Muscle layer of colon (tissue), 2 donors: ENCODE results near the gene HMCN1.
"Not testable (repeated sequence)": the region's sequence is repeated elsewhere in the genome, so short reads cannot be mapped to it uniquely, and the experiment has no call there.

Source experiments
- H3K27ac ChIP-seq: one replicate; pipeline ENCODE4 v1.7.0; 2013; ENCODE audit warnings: low read depth, mild to moderate bottlenecking, low read length, moderate library complexity
- H3K27me3 ChIP-seq, 2 donors: one replicate each; pipeline ENCODE4 v1.7.0; 2013; ENCODE audit warnings: low read length in 2 of 2, mild to moderate bottlenecking in 2 of 2; ENCODE audit not compliant: insufficient read depth in 2 of 2, control insufficient read depth in 1 of 2
- H3K36me3 ChIP-seq: one replicate; pipeline ENCODE4 v1.7.0; 2013; ENCODE audit warnings: mild to moderate bottlenecking, low read length; ENCODE audit not compliant: insufficient read depth
- H3K4me1 ChIP-seq: one replicate; pipeline ENCODE4 v1.7.0; 2013; ENCODE audit warnings: mild to moderate bottlenecking, low read length; ENCODE audit not compliant: insufficient read depth
- H3K4me3 ChIP-seq, 2 donors: one replicate each; pipeline ENCODE4 v1.7.0; 2013; ENCODE audit warnings: low read length in 2 of 2, low read depth in 1 of 2, mild to moderate bottlenecking in 1 of 2, moderate library complexity in 1 of 2
- H3K9ac ChIP-seq: one replicate; pipeline ENCODE4 v1.7.0; 2013; ENCODE audit warnings: low read length
- H3K9me3 ChIP-seq: one replicate; pipeline ENCODE4 v1.7.0; 2013; ENCODE audit warnings: mild to moderate bottlenecking, low read length
- donor health status: abdominal sarcoma.
- donor health status: Adenocarcinoma of cecum.

The HMCN1 gene

GRCh38 chr1:185745165-185745564, 11.0 kb downstream of the HMCN1 start:
- Histone ChIP-seq H3K27ac (no peak overlapping the region), H3K36me3 (no peaks in the 10 kb centered on the region), H3K9ac (no peak overlapping the region), H3K4me1 (no peaks in the 10 kb centered on the region), H3K9me3 (no peaks in the 10 kb centered on the region), H3K4me3 (no peak overlapping the region), H3K27me3 (no peaks in the 10 kb centered on the region)

- H3K36me3 ChIP-seq: no peaks in the 10 kb centered on the region
- no peaks in the 10 kb centered on the region for H3K4me1 ChIP-seq
- H3K9me3 ChIP-seq: no peaks in the 10 kb centered on the region
- H3K27me3 ChIP-seq: no peaks in the 10 kb centered on the region
- no peak overlapping the region for H3K27ac ChIP-seq
- H3K4me3 ChIP-seq: no peak overlapping the region
- H3K9ac ChIP-seq: no peak overlapping the region
These were observed 24.9 kb downstream of the HMCN1 start for GRCh38 chr1:185759061-185759460.

GRCh38 chr1:185761841-185762240, 27.6 kb downstream of the HMCN1 start:
- Histone ChIP-seq H3K27me3 (no peaks in the 10 kb centered on the region), H3K36me3 (no peaks in the 10 kb centered on the region), H3K9me3 (no peaks in the 10 kb centered on the region), H3K4me3 (no peak overlapping the region), H3K4me1 (no peaks in the 10 kb centered on the region), H3K27ac (no peak overlapping the region), H3K9ac (no peak overlapping the region)

- H3K36me3 ChIP-seq: no peaks in the 10 kb centered on the region
These were observed 33.4 kb downstream of the HMCN1 start for GRCh38 chr1:185767508-185768120.

GRCh38 chr1:185768371-185768770, 34.2 kb downstream of the HMCN1 start:
- H3K36me3 ChIP-seq: no peaks in the 10 kb centered on the region
- H3K27ac ChIP-seq: no peak overlapping the region
- H3K27me3 ChIP-seq: no peaks in the 10 kb centered on the region
- H3K9me3 ChIP-seq: no peaks in the 10 kb centered on the region
- no peak overlapping the region for H3K4me3 ChIP-seq
- no peak overlapping the region for H3K9ac ChIP-seq
- no peaks in the 10 kb centered on the region for H3K4me1 ChIP-seq

More at GRCh38 chr1:185767508-185768120, 33.4 kb downstream of the HMCN1 start:
- Histone ChIP-seq H3K27ac (no peak overlapping the region), H3K27me3 (no peaks in the 10 kb centered on the region), H3K9me3 (no peaks in the 10 kb centered on the region), H3K4me1 (no peaks in the 10 kb centered on the region), H3K9ac (no peak overlapping the region), H3K4me3 (no peak overlapping the region)

GRCh38 chr1:185769136-185769535, 34.9 kb downstream of the HMCN1 start:
- Histone ChIP-seq H3K27me3 (no peaks in the 10 kb centered on the region), H3K9me3 (no peaks in the 10 kb centered on the region), H3K9ac (no peak overlapping the region), H3K4me3 (no peak overlapping the region), H3K4me1 (no peaks in the 10 kb centered on the region), H3K36me3 (no peaks in the 10 kb centered on the region), H3K27ac (no peak overlapping the region)

- no peaks in the 10 kb centered on the region for H3K36me3 ChIP-seq
- no peak overlapping the region for H3K4me3 ChIP-seq
- no peak overlapping the region for H3K27ac ChIP-seq
- no peak overlapping the region for H3K9ac ChIP-seq
- no peaks in the 10 kb centered on the region for H3K9me3 ChIP-seq
- no peaks in the 10 kb centered on the region for H3K27me3 ChIP-seq
- H3K4me1 ChIP-seq: no peaks in the 10 kb centered on the region
These were observed 40.2 kb downstream of the HMCN1 start for GRCh38 chr1:185774394-185774793.

- Histone ChIP-seq H3K36me3 (no peaks in the 10 kb centered on the region), H3K4me3 (no peak overlapping the region), H3K9ac (no peak overlapping the region), H3K9me3 (no peaks in the 10 kb centered on the region), H3K27me3 (no peaks in the 10 kb centered on the region), H3K27ac (no peak overlapping the region), H3K4me1 (no peaks in the 10 kb centered on the region)
These were observed 41.3 kb downstream of the HMCN1 start for GRCh38 chr1:185775501-185775900.

GRCh38 chr1:185776522-185776921, 42.3 kb downstream of the HMCN1 start:
- Histone ChIP-seq H3K4me1 (no peaks in the 10 kb centered on the region), H3K36me3 (no peaks in the 10 kb centered on the region), H3K4me3 (no peak overlapping the region), H3K9me3 (no peaks in the 10 kb centered on the region), H3K27me3 (no peaks in the 10 kb centered on the region), H3K9ac (no peak overlapping the region), H3K27ac (no peak overlapping the region)

- H3K4me3 ChIP-seq, H3K4me1 ChIP-seq, H3K9ac ChIP-seq, H3K9me3 ChIP-seq, H3K36me3 ChIP-seq, H3K27me3 ChIP-seq, H3K27ac ChIP-seq: not testable (repeated sequence)
These were observed 49.7 kb downstream of the HMCN1 start for GRCh38 chr1:185783860-185784259.

GRCh38 chr1:185785586-185785985, 51.4 kb downstream of the HMCN1 start:
- H3K4me1 ChIP-seq: no peaks in the 10 kb centered on the region
- no peak overlapping the region for H3K27ac ChIP-seq
- H3K9me3 ChIP-seq: no peaks in the 10 kb centered on the region
- H3K36me3 ChIP-seq: no peaks in the 10 kb centered on the region
- no peak overlapping the region for H3K4me3 ChIP-seq
- H3K27me3 ChIP-seq: no peaks in the 10 kb centered on the region
- no peak overlapping the region for H3K9ac ChIP-seq

- no peak overlapping the region for H3K4me3 ChIP-seq
- no peaks in the 10 kb centered on the region for H3K27me3 ChIP-seq
- no peak overlapping the region for H3K9ac ChIP-seq
- no peaks in the 10 kb centered on the region for H3K4me1 ChIP-seq
- no peaks in the 10 kb centered on the region for H3K36me3 ChIP-seq
- H3K27ac ChIP-seq: no peak overlapping the region
- H3K9me3 ChIP-seq: no peaks in the 10 kb centered on the region
These were observed 52.3 kb downstream of the HMCN1 start for GRCh38 chr1:185786524-185786923.
